IMR-90 (cell line): ENCODE measurements around the gene LDAH. TPM values are rescaled to one million over a fixed set of nuclear protein-coding genes. Genes with fewer than 3 reads are reported as not detected.
A peak's percentile ranks its signal among the peaks of the same experiment; 100 is the strongest.

Experiments used
- ATAC-seq: fragments of 200-7000 bp; cut with Tn5 transposase; 2 replicates; pipeline ENCODE4 v1.9.1; 2020; ENCODE audit warnings: low read depth, mild to moderate bottlenecking, moderate library complexity
- BruUV-seq: library from RNA; stranded (reverse); fragments of 400-500 nt; replicated peaks from 2 replicates; lab custom pipeline; 2021; lab: Mats Ljungman, UMichigan
- CTCF ChIA-PET: fragments of 300-600 bp; formaldehyde crosslinking; extraction: SDS; loops from one replicate; lab custom pipeline; 2021; ENCODE audit warnings: antibody characterized with exemption; lab: Yijun Ruan, JAX
- POLR2A ChIA-PET: fragments of 300-600 bp; sonication (Branson Sonifier 250); formaldehyde crosslinking; loops from one replicate; lab custom pipeline; 2022; ENCODE audit warnings: antibody characterized with exemption; ENCODE audit not compliant: unreplicated experiment; lab: Charles Lee
- DNase-seq: peaks from one replicate; pipeline ENCODE4 v3.0.0; 2013
- H2AFZ ChIP-seq: replicated peaks from 2 replicates; pipeline ENCODE3; 2013; ENCODE audit warnings: low read length, mild to moderate bottlenecking; ENCODE audit not compliant: poor library complexity
- H2AK5ac ChIP-seq: 2 replicates; pipeline ENCODE4 v1.6.1; 2013; ENCODE audit warnings: low read depth, low read length, inconsistent platforms
- H2AK9ac ChIP-seq: replicated peaks from 2 replicates; pipeline ENCODE3; 2013; ENCODE audit warnings: mild to moderate bottlenecking, low read depth, low read length, moderate library complexity; ENCODE audit not compliant: poor library complexity
- H2BK120ac ChIP-seq: 2 replicates; pipeline ENCODE4 v1.6.1; 2013; ENCODE audit warnings: low read depth, low read length, inconsistent platforms
- H2BK15ac ChIP-seq: 3 replicates; pipeline ENCODE4 v1.6.1; 2013; ENCODE audit warnings: low read depth, low read length, inconsistent platforms
- H2BK20ac ChIP-seq: 2 replicates; pipeline ENCODE4 v1.6.1; 2013; ENCODE audit warnings: low read depth, mild to moderate bottlenecking, inconsistent platforms, low read length, moderate library complexity
- H2BK5ac ChIP-seq: 2 replicates; pipeline ENCODE4 v1.6.1; 2013; ENCODE audit warnings: mild to moderate bottlenecking, low read depth, low read length, inconsistent platforms; ENCODE audit not compliant: poor library complexity, severe bottlenecking
- H3K14ac ChIP-seq: replicated peaks from 2 replicates; pipeline ENCODE4 v1.6.1; 2013; ENCODE audit warnings: low read depth, low read length, inconsistent platforms
- H3K18ac ChIP-seq: 2 replicates; pipeline ENCODE4 v1.6.1; 2013; ENCODE audit warnings: low read depth, low read length, control low read depth
- H3K23ac ChIP-seq: 2 replicates; pipeline ENCODE4 v1.6.1; 2013; ENCODE audit warnings: low read depth, low read length, inconsistent platforms
- H3K27ac ChIP-seq: 2 replicates; pipeline ENCODE4 v1.5.1; 2013; ENCODE audit warnings: mild to moderate bottlenecking, control low read depth, low read length; ENCODE audit not compliant: insufficient read depth
- H3K27me3 ChIP-seq: 2 replicates; pipeline ENCODE4 v1.6.1; 2013; ENCODE audit warnings: low read length; ENCODE audit not compliant: control insufficient read depth, insufficient read depth
- H3K36me3 ChIP-seq: 2 replicates; pipeline ENCODE4 v1.6.1; 2013; ENCODE audit warnings: low read length, mixed read lengths; ENCODE audit not compliant: control insufficient read depth, insufficient read depth
- H3K4ac ChIP-seq: 2 replicates; pipeline ENCODE4 v1.6.1; 2013; ENCODE audit warnings: low read depth, low read length, inconsistent platforms
- H3K4me1 ChIP-seq: 2 replicates; pipeline ENCODE4 v1.6.1; 2013; ENCODE audit warnings: low read length, mixed read lengths; ENCODE audit not compliant: control insufficient read depth, insufficient read depth
- H3K4me2 ChIP-seq: 2 replicates; pipeline ENCODE4 v1.6.1; 2013; ENCODE audit warnings: low read depth, mild to moderate bottlenecking, control low read depth, low read length, moderate library complexity
- H3K4me3 ChIP-seq: 2 replicates; pipeline ENCODE4 v1.5.1; 2013; ENCODE audit warnings: low read depth, mild to moderate bottlenecking, control low read depth, low read length, moderate library complexity; ENCODE audit not compliant: insufficient read depth
- H3K56ac ChIP-seq: 2 replicates; pipeline ENCODE4 v1.6.1; 2013; ENCODE audit warnings: low read length, inconsistent platforms; ENCODE audit not compliant: insufficient read depth; ENCODE audit errors: extremely low read depth
- H3K79me1 ChIP-seq, 2 experiments: 2 replicates each; pipeline ENCODE4 v1.6.1; 2013; ENCODE audit warnings: low read length in 2 of 2, inconsistent platforms in 1 of 2, low read depth in 1 of 2
- H3K9ac ChIP-seq: 2 replicates; pipeline ENCODE4 v1.6.1; 2013; ENCODE audit warnings: low read depth, low read length, control low read depth
- H3K9me1 ChIP-seq: 2 replicates; pipeline ENCODE4 v1.6.1; 2013; ENCODE audit warnings: low read length, inconsistent platforms; ENCODE audit not compliant: insufficient read depth
- H3K9me3 ChIP-seq: 2 replicates; pipeline ENCODE4 v1.6.1; 2013; ENCODE audit warnings: low read length; ENCODE audit not compliant: control insufficient read depth, insufficient read depth
- H4K20me1 ChIP-seq: 2 replicates; pipeline ENCODE4 v1.6.1; 2013; ENCODE audit warnings: low read length, inconsistent platforms; ENCODE audit not compliant: insufficient read depth
- H4K5ac ChIP-seq: 2 replicates; pipeline ENCODE4 v1.6.1; 2013; ENCODE audit warnings: mild to moderate bottlenecking, low read depth, low read length, control low read depth
- H4K8ac ChIP-seq, 2 experiments: 2 replicates each; pipeline ENCODE4 v1.6.1; 2013; ENCODE audit warnings: low read depth in 2 of 2, low read length in 2 of 2, control low read depth in 1 of 2, inconsistent platforms in 1 of 2
- H4K91ac ChIP-seq: 2 replicates; pipeline ENCODE4 v1.6.1; 2013; ENCODE audit warnings: low read depth, low read length, inconsistent platforms; ENCODE audit not compliant: insufficient read depth
- BHLHE40 ChIP-seq: fragments of 150-350 bp; IDR thresholded peaks from 2 replicates; pipeline ENCODE4 v1.6.1; 2016; ENCODE audit warnings: mild to moderate bottlenecking, low read depth, low read length
- CEBPB ChIP-seq: IDR thresholded peaks from 2 replicates; pipeline ENCODE4 v1.6.1; 2012; ENCODE audit warnings: low read depth, low read length, improper control_type of control experiment
- CHD1 ChIP-seq: IDR thresholded peaks from 2 replicates; pipeline ENCODE4 v1.6.1; 2012; ENCODE audit warnings: low read depth, low read length, improper control_type of control experiment
- ELK1 ChIP-seq: fragments of 150-350 bp; IDR thresholded peaks from 2 replicates; pipeline ENCODE4 v1.6.1; 2016; ENCODE audit warnings: low read depth, mild to moderate bottlenecking, low read length, moderate library complexity, borderline replicate concordance
- FOS ChIP-seq: fragments of 150-350 bp; IDR thresholded peaks from 2 replicates; pipeline ENCODE4 v1.6.1; 2016; ENCODE audit warnings: low read depth, low read length
- MAFK ChIP-seq: IDR thresholded peaks from 2 replicates; pipeline ENCODE4 v1.6.1; 2012; ENCODE audit warnings: low read depth, low read length, improper control_type of control experiment
- MAZ ChIP-seq: IDR thresholded peaks from 2 replicates; pipeline ENCODE4 v1.6.1; 2012; ENCODE audit warnings: low read depth, mild to moderate bottlenecking, low read length, improper control_type of control experiment, moderate library complexity, borderline replicate concordance
- MXI1 ChIP-seq: IDR thresholded peaks from 2 replicates; pipeline ENCODE4 v1.6.1; 2012; ENCODE audit warnings: low read depth, mild to moderate bottlenecking, low read length, moderate library complexity, borderline replicate concordance
- NFE2L2 ChIP-seq: fragments of 150-350 bp; IDR thresholded peaks from 2 replicates; pipeline ENCODE4 v1.6.1; 2016; ENCODE audit warnings: low read depth, mild to moderate bottlenecking, low read length
- POLR2A ChIP-seq: IDR thresholded peaks from 2 replicates; pipeline ENCODE4 v1.6.1; 2012; ENCODE audit warnings: mild to moderate bottlenecking, low read depth, low read length
- RAD21 ChIP-seq: IDR thresholded peaks from 2 replicates; pipeline ENCODE4 v1.6.1; 2012; ENCODE audit warnings: low read length, improper control_type of control experiment
- RCOR1 ChIP-seq: IDR thresholded peaks from 2 replicates; pipeline ENCODE4 v1.6.1; 2012; ENCODE audit warnings: mild to moderate bottlenecking, low read length, improper control_type of control experiment; ENCODE audit not compliant: insufficient replicate concordance
- RFX5 ChIP-seq: IDR thresholded peaks from 2 replicates; pipeline ENCODE4 v1.8.0; 2012; ENCODE audit warnings: low read depth, mild to moderate bottlenecking, low read length, moderate library complexity
- USF2 ChIP-seq: fragments of 150-350 bp; IDR thresholded peaks from 2 replicates; pipeline ENCODE4 v1.6.1; 2017; ENCODE audit warnings: mild to moderate bottlenecking, antibody characterized with exemption, low read length, low read depth
- WGBS, 2 experiments: methylation state at CpG; one replicate each; pipeline versions ENCODE4 v1.1.5 to v1.1.7; 2013; ENCODE audit warnings: missing lambda C conversion rate in 2 of 2; ENCODE audit not compliant: insufficient read length in 1 of 2; ENCODE audit errors: extremely low coverage in 2 of 2; 5-methylcytosine and 5-hydroxymethylcytosine counted together
- dilution Hi-C: fragments of 300-500 bp; cut with HindIII; formaldehyde crosslinking; loops from one replicate; pipeline ENCODE4 v1.14.3; 2018; ENCODE audit warnings: low sequenced_read_pairs; ENCODE audit not compliant: unreplicated experiment
- in situ Hi-C: fragments of 300-500 bp; cut with MboI; formaldehyde crosslinking; loops from 3 replicates; pipeline ENCODE4 v1.14.3; 2019; ENCODE audit warnings: low sequenced_read_pairs, inconsistent platforms, mixed read lengths
- intact Hi-C: fragments of 100-400 bp; cut with micrococcal nuclease; formaldehyde crosslinking; loops from 2 replicates; pipeline ENCODE4 v1.10.0; 2022
- polyA plus RNA-seq, 3 experiments: library from polyadenylated mRNA; depleted of rRNA; stranded (reverse); fragments of >200 nt; gene quantifications; 2 replicates each; pipeline ENCODE4 v1.2.3, GENCODE V29; 2012; ENCODE audit warnings: low replicate concordance in 1 of 3
- total RNA-seq: library from RNA; depleted of rRNA; stranded (reverse); fragments of >200 nt; gene quantifications from 2 replicates; pipeline ENCODE4 v1.2.3, GENCODE V29; 2012
- TF ChIP-seq, protein P1 (sequence below): conservative IDR thresholded peaks from 2 replicates; pipeline ENCODE4 v1.5.1; 2012; ENCODE audit warnings: mild to moderate bottlenecking, low read depth, low read length, improper control_type of control experiment

LDAH gene
- total and polyA plus RNA-seq, 2 of the 4 experiments (the other 2 are of a cell fraction): 12.1 to 31.7 TPM

DNA sequence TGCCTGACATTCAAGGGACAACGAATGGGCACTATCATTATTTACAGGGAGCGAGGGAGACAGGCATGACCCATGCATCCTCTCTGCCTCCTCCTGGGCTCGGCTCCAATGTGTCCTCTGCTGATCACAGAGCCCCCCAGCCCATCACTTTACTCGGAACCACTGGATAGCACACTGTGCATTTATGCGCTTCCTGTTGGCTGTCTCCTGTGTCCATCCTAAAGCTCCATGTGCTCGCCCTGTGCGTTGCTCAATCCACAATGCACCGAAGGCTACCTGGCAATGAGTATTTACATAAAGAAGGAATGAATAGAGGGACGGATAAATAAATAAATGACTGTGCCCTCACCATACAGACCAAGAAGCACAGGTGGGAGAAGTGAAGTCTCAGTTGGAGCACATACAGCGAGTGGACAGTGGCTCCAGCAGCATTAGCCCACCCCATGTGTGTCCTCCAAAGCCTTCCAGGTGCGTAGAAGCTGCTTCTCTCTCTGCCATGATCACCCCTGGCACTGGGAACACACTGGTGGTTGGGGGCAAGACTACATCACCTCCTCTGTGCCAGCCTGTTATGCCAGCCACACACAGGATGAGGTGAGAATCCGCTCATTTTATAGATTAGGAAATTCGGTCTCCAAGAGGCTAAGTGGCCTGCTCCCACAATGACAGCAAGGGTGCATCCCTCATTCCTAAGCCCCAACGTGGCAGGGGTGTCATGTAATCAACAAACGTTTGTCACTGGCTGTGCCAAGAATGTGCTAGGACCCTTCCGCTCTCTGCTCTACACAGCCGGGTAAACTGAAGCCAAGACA is 158.3 kb downstream of the LDAH start:
- Histone ChIP-seq H3K23ac (peak overlapping the region; percentile 3; the same call in 1 of the 2 replicates), H3K36me3 (no peaks in the 10 kb centered on the region), H3K9me3 (no peaks in the 10 kb centered on the region), H2BK15ac (no peak overlapping the region), H4K8ac (no peak overlapping the region), H3K79me1 (no peaks in the 10 kb centered on the region), H2BK120ac (no peak overlapping the region), H3K27ac (no peak overlapping the region), H3K9me1 (no peaks in the 10 kb centered on the region), H3K56ac (no peak overlapping the region), H2AK5ac (no peak overlapping the region), H3K14ac (no peak overlapping the region), H4K5ac (no peak overlapping the region), H4K91ac (no peak overlapping the region), H4K20me1 (peaks cover 16% of the 10 kb centered on the region), H2AK9ac (no peak overlapping the region), H2BK20ac (no peak overlapping the region), H3K18ac (no peak overlapping the region), H3K4ac (no peak overlapping the region), H3K4me1 (peaks cover 3% of the 10 kb centered on the region; the same call in 1 of the 2 replicates), H2BK5ac (no peak overlapping the region), H2AFZ (peak overlapping the region; percentile 39), H3K4me2 (no peak overlapping the region), H3K9ac (no peak overlapping the region), H3K4me3 (no peak overlapping the region), H3K27me3 (peaks cover 84% of the 10 kb centered on the region)
- DNase-seq: no peak
- ChIA-PET CTCF (no interaction called here), POLR2A (no interaction called here)
- BruUV-seq: no TSS peak
- WGBS, 2 experiments: 8% methylated on average over 4 of the region's 17 CpGs; no CpG with 5 or more reads in 1 of the 2 experiments
- ATAC-seq: no peak
- intact Hi-C loops (loop anchor here (5.0 kb wide), 1 partner anchor 453 kb away; no protein-coding TSS in a partner anchor), in situ Hi-C loops (loop anchor here (5.0 to 25.0 kb wide), 2 partner anchors 298 to 1098 kb away; no protein-coding TSS in a partner anchor), dilution Hi-C loops (no loop called here)
- TF ChIP-seq RCOR1 (no peak), MAFK (no peak), ELK1 (no peak), MXI1 (no peak), RAD21 (no peak), NFE2L2 (no peak), FOS (no peak), CEBPB (no peak), RFX5 (no peak), BHLHE40 (no peak), USF2 (no peak), MAZ (no peak), CHD1 (no peak), POLR2A (no peak)
- TF ChIP-seq, protein P1, sequence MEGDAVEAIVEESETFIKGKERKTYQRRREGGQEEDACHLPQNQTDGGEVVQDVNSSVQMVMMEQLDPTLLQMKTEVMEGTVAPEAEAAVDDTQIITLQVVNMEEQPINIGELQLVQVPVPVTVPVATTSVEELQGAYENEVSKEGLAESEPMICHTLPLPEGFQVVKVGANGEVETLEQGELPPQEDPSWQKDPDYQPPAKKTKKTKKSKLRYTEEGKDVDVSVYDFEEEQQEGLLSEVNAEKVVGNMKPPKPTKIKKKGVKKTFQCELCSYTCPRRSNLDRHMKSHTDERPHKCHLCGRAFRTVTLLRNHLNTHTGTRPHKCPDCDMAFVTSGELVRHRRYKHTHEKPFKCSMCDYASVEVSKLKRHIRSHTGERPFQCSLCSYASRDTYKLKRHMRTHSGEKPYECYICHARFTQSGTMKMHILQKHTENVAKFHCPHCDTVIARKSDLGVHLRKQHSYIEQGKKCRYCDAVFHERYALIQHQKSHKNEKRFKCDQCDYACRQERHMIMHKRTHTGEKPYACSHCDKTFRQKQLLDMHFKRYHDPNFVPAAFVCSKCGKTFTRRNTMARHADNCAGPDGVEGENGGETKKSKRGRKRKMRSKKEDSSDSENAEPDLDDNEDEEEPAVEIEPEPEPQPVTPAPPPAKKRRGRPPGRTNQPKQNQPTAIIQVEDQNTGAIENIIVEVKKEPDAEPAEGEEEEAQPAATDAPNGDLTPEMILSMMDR: no peak
